HG02610 (cell line): ENCODE measurements around the gene ACTL8.

Experiments used
- ATAC-seq: cut with Tn5 transposase; IDR thresholded peaks from one replicate; pipeline ENCODE4 v1.9.1; 2021; ENCODE audit warnings: mild to moderate bottlenecking, moderate library complexity; ENCODE audit not compliant: unreplicated experiment

Gene ACTL8

DNA sequence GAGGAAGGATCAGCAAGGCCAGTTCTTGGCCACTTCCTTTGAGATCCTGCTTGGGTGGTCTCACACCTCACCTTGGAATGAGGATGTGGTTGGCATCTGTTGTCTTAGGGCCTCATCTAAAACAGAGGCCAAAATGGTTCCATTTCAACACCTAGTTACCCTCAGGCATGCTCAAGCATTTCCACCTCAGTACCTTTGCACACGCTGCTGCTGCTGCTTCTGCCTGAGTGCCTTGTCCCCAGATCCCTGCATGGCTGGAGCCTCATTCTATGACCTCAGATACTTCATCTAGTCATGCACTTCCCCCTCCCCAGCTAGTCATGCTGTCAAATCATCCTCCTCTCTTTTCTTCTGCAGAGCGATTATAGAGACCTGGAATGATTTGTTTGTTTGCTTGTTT lies 86.8 kb downstream of the ACTL8 start:
- ATAC-seq = no peak

DNA sequence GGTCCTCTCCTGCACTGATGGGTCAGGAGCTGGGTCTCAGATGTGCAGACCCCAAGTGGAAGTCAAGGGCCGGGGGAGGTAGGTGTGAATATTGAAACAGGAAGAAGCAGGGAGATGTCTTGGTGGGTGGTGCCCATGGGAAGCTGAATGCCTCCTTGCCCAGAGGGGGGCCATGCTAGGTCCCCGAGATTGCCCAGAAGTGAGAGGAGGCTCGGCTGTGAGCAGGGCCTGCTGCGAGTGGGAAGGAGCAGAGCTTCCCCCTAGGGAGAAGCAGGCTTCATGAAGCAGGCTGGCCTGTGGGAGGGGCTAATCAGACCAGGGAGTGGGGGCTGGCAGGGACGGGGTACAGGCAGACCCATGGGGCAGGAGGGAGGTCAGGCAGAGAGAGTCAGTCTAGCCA lies 87.6 kb downstream of the ACTL8 start:
- no peak for ATAC-seq

DNA sequence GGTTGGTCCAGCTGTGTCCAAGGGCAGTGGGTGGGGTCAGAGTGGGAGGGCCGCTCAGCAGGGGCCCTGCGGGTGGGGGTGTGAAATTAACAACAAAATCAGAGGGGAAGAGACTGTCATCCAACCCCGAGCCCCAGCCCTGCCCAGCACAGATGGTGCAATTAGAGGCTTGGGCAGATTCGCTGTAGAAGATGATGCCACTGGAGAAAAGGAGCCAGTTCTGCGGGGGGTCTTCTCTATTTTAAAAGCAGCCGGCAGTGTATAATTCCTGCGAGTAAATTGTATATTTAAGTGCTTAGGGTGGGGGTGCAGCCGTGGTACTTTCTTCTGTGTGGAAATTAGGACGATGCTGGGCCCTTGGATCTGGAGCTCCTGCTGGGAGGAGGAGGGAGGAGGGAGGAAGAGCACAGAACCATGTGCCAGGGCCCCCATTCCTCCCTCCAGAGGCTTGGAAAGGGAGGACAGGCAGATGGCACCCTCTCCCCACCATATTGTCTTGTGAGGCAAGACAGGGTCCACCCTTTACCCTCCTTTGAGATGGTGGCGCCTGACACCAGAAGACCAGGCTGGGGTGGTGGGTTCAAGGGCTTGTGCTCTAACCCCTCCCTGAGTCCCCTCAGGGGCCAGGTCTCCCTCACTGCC lies 89.2 kb downstream of the ACTL8 start:
- no peak for ATAC-seq

DNA sequence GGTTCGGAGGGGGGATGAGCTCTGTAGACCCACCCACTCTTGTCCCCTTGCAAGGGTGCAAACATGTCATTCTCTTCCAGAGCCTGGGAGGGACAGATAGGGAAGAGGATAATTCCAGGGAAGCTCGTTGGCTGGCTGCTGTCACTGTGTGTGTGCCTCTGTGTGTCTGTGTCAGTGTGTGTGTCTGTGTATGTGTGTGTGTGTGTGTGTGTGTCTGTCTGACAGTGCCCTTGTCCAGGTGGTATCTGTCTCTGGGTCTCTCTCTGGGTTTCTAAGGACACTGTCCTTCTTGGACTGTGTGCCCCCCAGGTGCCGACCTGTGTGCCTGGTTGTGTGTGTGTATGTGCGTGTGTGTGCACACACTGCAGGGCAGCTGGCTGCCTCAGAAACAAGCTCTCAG lies 90.5 kb downstream of the ACTL8 start:
- ATAC-seq = no peak

DNA sequence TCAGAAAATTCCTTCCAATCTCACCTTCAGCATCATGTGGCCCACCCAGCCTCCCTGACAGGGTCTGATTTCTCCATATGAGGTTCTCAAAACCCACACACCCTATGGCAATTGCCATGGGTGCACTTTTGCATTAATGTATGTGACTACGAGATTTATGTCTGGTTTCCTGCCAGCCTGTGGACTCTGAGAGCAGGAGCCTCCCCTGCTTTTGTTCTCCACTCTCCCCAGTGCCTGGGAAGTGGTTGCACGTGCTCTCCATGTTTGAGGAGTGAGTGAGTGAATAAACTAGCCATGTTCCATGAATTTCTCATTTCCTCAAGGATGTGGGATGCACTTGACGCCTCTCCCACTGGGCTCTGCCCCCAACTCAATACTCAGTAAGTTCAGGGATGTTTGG lies 91.2 kb downstream of the ACTL8 start:
- ATAC-seq = no peak

DNA sequence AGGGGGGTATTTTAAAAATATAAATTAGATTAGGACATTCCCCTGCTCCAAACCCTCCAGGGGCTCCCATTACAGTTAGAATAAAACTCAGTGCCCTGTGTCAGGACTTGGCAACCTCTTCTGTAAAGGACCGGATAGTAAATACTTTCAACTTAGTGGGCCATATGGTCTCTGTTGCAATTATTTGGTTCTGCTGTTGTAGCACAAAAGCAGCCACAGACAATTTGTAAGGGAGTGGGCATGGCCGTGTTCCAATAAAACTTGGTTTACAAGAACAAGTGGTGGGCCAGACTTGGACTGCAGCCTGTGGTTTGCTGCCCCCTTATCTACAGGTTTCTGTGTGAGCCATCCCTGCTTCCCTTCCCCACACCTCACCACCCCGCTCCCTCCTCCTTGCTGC lies 92.0 kb downstream of the ACTL8 start:
- ATAC-seq = no peak

DNA sequence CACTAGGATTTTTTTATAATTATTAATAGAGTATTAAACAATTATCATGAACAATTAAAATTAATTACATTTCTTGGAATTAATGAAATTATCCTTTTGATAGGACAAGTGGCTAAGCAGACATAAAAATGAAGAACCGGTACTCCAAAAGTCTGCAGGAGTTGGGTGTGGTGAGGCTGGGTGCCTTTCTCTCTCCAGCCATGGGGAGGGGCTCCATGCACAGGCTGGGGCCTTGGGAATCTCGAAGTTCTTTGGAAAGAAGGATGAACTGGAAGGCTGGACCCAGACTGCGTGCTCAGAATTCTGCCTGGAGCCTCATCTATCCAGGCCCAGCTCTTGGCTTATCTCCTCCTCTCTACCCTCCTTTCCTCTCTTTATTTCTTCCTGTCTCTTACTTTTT lies 94.1 kb downstream of the ACTL8 start:
- no peak for ATAC-seq

DNA sequence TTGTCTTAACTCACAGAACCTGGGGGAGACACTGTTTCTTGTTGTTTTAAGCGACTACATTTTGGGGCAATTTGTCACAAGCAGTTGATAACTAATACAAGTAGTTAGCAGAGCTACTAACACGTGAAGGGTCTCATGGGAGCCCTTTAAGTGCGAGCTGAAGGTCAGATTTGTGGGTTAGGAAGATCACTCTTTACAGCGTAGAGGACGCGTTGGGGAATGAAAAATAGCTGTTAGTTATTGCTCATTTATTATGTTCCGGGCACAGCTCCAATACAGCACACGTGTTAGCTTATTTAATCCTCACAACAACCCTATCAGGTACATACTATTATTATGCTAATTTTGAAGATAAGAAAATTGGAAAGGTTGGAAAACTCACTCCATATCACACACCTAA lies 95.9 kb downstream of the ACTL8 start:
- no peak for ATAC-seq

DNA sequence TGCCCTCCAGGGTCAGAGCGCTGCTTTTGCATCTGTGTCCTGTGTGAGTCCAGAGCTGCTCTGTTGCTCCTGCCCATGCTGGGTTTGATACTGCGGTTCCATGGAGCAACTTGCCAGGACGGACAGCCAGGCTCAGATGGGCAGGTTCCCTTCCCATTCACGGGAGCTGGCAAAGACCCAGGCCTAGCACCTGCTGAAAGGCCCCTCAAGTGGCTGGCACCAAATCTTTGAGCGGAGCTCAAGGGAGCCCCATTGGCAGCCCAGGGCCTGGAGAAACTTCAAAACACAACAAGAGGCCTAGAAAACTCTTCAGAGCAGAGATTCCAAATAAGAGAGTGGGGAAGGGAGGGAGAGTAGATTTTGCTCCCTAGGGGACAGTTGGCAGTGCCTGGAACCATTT lies 97.2 kb downstream of the ACTL8 start:
- no peak for ATAC-seq

DNA sequence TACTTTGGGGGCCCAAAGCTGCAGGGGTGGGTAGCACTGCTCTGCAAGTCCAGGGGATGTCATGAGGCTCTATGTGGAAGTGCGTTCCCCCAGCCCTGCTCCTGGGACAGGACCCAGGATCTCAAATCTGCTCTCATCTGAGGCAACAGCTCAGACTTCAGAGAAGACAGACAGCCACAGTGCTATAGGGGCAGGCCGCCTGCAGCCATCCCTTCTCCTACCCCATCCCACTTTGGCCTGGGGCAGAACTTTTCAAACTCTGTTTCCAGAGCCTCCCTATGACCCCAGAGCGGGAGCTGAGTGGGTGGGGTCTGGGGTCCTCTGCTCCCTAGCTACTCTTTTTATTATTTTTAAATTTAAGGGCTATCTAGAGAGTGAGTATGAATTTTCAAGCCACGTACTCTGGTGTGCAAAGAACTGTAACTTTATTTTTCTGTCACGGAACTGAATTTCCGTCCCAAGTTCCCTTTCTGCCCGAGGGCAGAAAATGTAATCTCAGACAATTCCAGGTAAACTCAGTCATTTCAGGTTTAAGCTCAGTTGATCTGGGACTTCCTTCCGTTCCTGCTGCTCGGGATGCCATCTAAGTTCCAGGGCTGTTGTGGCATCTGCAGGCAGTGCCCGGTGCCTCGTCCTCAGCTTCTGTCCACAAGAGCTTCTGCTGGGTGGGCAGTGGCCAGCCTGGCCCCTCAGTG lies 98.3 kb downstream of the ACTL8 start:
- ATAC-seq = no peak

DNA sequence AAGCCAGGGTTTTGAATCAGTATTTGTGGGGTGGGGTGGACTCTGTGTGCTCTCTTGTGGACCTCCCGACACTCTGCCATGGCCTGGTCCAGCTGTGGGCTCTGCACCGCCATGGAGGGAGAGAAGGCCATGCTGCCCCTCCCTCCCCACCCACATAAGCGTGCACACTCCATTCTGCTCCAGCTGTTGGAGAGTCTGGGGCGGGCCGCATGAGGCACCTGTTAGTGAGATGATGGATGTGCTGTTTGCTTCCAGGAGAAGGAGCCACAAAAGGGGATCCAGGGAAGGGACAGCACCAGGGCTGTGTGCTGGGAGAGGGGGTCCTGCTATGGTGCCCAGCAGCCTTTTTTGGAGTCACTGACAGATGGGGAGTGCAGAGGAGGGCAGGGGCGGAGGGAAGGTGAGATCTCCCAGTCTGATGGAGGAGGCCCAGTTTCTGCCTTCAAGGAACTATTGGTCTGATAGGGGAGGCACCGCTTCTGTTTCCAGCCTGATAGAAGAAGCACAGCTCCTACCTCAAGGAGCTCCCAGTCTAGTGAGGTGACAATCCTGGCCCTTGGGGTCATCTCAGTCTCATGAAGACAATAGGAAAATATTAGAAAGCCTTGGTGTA lies 101.5 kb downstream of the ACTL8 start:
- ATAC-seq = no peak

DNA sequence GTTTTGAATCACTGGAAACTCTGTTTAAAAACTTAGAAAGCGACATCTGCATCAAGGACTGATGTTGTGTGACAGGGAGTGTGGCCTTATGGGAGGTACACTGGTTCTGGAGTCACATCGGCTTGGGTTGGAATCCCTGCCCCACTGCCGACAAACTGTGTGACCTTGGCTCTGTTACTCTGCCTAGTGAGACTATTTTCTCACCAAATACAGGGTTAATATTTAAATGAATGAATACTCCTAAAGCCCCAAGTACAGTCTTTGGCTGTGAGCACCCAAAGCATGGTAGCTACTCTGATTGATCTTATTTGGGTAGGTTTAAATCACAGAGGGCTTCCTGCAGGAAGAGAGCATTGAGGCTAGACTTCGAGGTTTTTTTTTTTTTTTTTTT lies 102.0 kb downstream of the ACTL8 start:
- no peak for ATAC-seq

DNA sequence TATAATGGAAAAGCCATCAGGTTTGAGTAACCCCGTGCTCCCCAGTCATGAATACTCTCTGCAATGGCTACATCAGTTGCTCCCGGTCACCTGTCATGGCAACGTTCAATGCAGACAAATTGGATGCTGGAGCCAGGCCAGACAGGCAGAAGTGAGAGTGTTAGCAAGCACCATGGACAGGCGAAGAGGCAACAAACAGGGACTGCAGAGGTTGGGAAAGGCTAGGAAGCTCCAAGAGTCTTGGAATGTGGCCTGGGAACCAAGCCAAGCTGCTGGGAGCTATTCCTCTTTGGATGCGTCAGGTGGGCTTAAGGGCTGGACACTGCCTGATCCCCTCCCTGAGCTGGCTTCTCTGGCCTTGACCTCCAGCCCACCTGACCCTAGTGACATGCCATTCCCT lies 102.9 kb downstream of the ACTL8 start:
- ATAC-seq = no peak

DNA sequence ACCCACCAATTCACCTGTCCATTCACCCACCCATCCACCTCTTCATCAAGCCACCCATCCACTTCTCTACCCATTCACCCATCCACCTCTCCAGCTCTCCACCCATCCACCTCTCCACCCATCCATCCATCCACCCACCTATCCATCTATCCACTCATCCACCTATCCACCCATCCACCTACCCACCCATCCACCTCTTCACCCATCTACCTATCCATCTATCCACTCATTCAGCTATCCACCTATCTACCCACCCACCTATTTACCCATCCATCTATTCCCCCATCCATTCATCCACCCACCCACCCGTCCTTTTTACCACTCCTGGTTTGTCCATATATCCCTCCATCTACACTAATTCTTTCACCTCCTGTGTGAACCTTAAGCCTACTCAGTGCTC lies 105.7 kb downstream of the ACTL8 start:
- no peak for ATAC-seq

DNA sequence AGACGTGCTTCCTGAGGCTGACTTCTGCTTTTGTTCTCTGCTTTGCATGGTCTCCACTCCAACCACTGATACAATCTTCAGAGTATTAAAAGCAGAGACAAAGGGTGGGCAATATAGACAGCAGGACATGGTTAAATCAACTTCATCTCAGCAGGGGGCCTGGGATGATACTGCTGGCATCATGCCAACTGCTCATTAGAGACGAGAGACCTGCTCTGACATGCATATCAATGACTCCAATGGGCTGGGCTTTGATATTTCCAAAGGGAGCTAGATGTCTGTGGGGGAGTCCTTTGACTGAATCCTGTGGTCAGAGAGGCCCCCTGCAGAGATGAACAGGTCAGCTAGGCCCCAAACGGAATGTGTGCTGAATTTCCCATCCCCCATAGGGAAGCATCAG lies 106.6 kb downstream of the ACTL8 start:
- ATAC-seq = no peak

DNA sequence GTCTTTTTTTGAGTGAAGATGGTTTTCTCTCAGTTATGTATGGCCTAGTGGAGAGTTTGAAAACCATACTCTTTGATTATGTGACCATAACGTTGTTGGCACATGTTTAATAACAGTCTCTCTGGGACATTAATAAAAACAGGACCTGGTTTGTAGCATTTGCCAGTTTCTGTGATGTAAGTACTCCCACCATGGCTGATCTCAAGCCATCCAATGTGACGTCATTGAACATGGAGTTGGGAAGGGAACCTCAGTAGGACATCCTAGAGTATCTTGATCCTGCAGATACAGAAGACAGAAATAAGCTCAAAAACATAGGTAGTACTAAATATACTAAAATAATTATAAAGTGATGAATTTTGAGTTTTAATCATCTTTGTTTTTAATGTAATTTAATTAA lies 107.0 kb downstream of the ACTL8 start:
- no peak for ATAC-seq

DNA sequence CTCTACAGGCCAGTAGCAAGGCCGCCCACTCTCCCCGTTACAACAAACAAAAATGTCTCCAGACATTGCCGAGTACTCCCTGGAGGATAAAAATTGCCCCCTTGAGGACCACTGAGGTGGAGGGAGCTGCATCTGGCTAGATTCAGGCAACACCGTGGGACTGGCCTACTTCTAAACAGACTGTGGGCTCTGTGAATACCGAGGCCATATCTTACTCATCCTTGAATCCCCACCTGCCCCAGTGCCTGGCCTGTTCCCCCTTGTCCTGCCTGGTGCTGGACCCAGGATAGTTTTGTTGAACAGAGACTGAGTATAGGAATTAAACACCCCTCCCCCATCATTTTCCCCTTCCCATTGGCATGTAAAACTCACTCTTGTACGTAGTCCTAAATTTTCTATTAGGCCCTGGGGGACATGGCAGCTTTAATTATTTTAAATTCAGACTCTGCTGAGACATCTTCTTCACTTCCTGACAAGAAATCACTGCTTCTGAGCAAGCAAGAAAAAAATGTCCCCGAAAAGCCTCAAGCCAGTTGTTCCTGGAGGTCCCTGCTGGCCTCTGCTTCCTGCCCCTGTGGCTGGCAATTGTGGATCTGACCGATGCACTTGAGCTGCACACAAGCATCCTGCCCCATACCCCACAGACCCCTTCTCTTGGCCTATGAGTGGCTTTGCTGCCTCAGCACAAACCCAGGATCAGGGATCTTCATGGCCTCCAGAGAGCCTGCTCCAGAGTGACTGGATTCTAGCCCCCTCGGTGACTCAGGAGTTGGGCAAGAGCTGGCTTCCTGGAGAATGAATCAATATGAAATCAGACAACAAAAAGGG lies 111.0 kb downstream of the ACTL8 start:
- ATAC-seq = no peak

DNA sequence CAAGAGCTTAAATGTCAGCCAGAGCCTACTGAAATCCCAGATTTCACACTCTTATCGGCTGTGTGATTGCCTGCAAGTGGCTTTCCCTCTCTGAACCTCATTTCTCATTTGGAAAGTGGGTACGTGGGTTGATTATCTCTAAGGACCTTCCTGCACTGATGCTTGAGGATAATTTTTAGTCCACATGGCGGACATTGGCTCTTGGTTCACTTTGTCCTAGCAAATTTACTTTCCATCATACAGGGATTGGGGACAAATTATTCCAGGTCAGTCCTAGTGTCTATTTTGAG lies 111.6 kb downstream of the ACTL8 start:
- no peak for ATAC-seq

DNA sequence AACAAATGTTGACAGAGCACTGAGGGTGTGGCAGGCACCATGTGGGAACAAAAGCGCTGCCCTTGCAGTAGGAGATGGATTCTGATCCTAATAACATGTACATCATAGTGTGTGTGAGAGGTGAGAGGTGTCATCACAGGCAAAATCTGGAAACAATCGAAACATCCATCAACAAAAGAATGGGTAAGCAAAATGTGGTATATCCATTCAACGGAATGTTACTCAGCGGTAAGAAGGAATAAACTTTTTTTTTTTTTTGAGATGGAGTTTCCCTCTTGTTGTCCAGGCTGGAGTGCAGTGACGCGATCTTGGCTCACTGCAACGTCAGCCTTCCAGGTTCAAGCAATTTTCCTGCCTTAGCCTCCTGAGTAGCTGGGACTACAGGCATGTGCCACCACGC lies 112.3 kb downstream of the ACTL8 start:
- no peak for ATAC-seq

DNA sequence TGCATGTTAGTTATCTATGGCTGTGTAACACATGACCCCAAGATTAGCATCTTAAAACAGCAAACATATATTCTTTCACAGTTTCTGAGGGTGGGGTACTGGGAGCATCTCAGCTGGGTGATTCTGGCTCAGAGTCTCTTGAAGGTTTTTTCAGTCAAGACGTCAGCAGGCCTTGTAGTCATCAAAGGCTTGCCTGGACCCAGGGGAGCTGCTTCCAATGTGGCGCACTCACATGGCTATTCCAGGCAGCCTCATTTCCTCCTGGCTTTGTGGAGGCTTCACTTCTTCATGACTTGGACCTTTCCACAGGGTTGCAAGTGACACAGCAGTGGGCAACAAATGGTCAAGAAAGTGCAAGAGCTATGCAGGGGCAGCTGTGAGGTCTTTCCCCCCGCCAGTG lies 114.7 kb downstream of the ACTL8 start:
- ATAC-seq = no peak

DNA sequence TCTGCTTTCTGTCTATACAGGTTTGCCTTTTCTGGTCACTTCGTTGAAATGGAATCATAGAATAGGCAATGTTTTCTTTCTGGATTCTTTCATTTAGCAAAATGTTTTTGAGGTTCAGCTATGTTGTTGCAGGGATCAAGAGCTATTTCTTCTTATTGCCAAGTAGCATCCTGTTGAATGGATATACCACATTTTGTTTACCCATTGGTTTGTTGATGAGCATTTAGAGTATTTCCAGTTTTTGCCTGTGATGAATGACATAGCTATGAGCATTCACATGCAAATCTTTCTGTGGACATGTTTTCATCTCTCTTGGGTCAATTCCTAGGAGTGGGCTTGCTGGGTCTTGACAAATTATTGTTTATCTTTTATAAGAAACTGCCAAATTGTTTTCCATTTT lies 115.5 kb downstream of the ACTL8 start:
- ATAC-seq = no peak
